ENCODE results near the gene CACNA1I.
A peak's percentile ranks its signal among the peaks of the same experiment; 100 is the strongest.

CACNA1I gene

GRCh38 chr22:39569066-39569465 is 1.5 kb upstream of the CACNA1I start:
- no peak for DNase-seq

- DNase-seq, result no peak
Measured at GRCh38 chr22:39570226-39570625, 327 bp upstream of the CACNA1I start.

DNA sequence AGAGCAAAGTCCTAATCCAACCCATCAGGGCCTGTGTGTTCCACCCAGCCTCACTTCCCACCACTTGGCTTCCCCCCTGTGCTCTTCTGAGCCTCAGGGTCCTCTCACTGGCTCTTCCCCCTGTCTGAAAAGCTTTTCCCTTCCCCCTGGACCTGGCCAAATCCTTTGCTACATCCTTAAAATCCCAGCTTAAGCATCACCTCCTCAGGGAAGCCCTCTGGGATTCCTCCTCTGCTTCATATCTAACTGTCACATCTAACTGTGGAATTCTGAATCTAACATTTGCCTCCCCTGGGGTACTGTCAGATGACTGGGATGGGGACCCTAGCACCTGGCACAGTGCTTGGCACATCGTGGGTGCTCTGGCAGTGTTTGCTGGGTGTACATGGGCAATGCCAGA is 985 bp downstream of the CACNA1I start:
- DNase-seq, result no peak

- no peak for DNase-seq
Measured at GRCh38 chr22:39574779-39575551, 4.4 kb downstream of the CACNA1I start.

GRCh38 chr22:39575552-39575825 is 4.9 kb downstream of the CACNA1I start:
- no peak for DNase-seq

DNA sequence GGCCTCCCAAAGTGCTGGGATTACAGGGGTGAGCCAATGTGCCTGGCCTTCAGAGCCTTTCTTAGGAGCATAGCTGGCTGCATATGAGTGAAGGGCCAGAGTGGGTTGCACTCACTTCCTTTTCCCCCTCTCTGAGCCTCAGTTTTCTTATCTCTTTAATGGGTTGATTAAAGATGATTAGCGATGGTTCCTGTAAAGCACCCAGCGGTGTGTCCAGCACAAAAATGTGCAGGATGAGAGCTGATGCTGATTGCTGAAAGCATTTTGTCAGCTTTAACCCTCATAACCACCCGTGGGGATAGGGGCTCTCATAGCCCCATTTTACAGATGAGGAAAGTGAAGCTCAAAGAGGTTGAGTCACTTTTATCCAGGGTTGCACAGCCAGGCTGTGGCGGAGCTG is 5.5 kb downstream of the CACNA1I start:
- no peak for DNase-seq

- no peak for DNase-seq
Measured at GRCh38 chr22:39577366-39577765, 6.8 kb downstream of the CACNA1I start.

DNA sequence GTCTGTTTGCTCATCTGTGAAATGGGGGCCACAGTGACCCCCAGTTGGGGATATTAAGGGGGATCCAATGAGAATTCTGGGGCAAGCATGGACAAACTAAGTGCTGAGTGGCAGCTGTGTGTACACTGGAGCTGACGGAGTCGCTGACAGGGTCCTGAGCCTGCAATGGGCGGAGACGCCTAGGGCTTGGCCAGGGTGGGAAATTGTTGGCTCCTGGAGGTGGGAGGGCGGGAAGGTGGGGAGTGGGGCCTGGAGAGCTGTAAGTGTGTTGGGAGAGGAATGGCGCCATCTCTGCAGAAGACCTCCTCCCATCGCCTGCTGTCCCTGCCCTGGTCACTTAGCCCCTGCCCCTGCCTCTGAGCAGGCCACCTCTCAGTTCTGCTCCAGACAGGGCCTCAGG is 7.3 kb downstream of the CACNA1I start:
- DNase-seq, result no peak

- no peak for DNase-seq
Measured at GRCh38 chr22:39580006-39580441, 9.5 kb downstream of the CACNA1I start.

GRCh38 chr22:39580795-39581194 is 10.2 kb downstream of the CACNA1I start:
- no peak for DNase-seq

- no peak for DNase-seq
Measured at GRCh38 chr22:39581303-39581702, 10.8 kb downstream of the CACNA1I start.

GRCh38 chr22:39583066-39583667 is 12.6 kb downstream of the CACNA1I start:
- DNase-seq, result no peak

DNA sequence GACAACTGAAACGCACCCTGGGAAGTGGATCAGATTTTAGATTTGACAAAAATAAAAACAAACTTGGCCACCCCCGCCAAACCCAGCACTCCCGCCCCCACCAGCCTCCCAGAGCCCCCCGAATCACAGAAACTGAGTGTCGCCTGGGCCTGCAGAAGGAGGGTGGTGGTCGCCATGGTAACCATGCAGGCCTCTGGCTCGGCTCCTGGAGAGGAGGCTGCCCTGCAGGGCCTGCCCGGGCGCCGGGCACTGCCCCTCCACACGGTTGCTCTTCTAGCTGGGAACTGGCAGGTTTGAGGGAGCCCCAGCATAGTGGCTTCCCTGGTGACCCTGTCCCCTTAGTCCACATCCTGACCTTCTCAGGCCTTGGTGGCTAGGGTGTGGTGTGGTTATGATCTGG is 19.3 kb downstream of the CACNA1I start:
- DNase-seq, result no peak

GRCh38 chr22:39592081-39593065 is 21.8 kb downstream of the CACNA1I start:
- DNase-seq, result peak; percentile 69

- DNase-seq, result peak; percentile 24
Measured at GRCh38 chr22:39593066-39593930, 22.7 kb downstream of the CACNA1I start.

DNA sequence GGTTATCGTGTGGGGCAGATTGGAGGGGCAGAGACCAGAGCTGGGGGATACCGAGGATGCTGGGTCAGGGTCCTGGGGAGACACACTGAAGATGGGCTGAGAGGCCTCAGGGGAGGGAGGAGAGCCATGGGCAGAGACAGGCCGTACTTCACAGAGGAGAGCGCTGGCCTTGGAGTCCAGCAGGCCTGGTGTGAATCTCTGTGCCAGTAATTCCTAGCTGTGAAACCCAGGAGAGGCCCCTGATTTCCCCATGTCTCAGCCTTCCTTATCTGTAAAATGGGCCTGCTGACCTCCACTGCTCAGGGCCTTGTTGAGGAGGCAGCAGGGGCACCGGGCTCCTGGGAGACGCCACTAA is 23.4 kb downstream of the CACNA1I start:
- no peak for DNase-seq

GRCh38 chr22:39594411-39594810 is 23.9 kb downstream of the CACNA1I start:
- no peak for DNase-seq

- no peak for DNase-seq
Measured at GRCh38 chr22:39595622-39596172, 25.1 kb downstream of the CACNA1I start.

DNA sequence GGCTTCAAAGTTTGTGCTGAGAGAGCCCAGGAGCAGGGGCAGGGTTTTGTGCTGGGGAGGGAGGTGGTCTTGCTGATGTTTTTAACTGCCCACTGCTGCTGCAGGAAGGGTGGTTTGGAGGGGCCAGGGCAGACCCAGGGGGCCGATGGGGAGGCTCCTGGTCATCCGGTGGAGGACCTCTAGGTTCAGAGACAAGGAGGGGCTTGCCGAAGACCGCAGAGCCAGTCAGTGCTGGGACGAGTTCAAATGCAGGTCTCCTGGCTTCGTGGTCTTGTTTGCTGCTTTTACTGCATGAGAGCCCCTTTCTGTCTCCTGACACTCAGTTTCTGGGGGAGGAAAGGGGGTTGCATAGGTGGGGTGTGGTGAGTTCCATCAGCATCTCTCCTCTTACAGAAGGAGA is 26.0 kb downstream of the CACNA1I start:
- no peak for DNase-seq

GRCh38 chr22:39597236-39597869 is 26.8 kb downstream of the CACNA1I start:
- no peak for DNase-seq

GRCh38 chr22:39598017-39598965 is 27.7 kb downstream of the CACNA1I start:
- no peak for DNase-seq
